Non-pigmented ciliary epithelial cell (primary cell): ENCODE results near the gene MYLK3.
"Not testable (repeated sequence)": the region's sequence is repeated elsewhere in the genome, so short reads cannot be mapped to it uniquely, and the experiment has no call there.

ENCODE experiments used
- DNase-seq: peaks from one replicate; pipeline ENCODE4 v3.0.0-alpha.2; 2010; ENCODE audit warnings: low read depth

Gene MYLK3

DNA sequence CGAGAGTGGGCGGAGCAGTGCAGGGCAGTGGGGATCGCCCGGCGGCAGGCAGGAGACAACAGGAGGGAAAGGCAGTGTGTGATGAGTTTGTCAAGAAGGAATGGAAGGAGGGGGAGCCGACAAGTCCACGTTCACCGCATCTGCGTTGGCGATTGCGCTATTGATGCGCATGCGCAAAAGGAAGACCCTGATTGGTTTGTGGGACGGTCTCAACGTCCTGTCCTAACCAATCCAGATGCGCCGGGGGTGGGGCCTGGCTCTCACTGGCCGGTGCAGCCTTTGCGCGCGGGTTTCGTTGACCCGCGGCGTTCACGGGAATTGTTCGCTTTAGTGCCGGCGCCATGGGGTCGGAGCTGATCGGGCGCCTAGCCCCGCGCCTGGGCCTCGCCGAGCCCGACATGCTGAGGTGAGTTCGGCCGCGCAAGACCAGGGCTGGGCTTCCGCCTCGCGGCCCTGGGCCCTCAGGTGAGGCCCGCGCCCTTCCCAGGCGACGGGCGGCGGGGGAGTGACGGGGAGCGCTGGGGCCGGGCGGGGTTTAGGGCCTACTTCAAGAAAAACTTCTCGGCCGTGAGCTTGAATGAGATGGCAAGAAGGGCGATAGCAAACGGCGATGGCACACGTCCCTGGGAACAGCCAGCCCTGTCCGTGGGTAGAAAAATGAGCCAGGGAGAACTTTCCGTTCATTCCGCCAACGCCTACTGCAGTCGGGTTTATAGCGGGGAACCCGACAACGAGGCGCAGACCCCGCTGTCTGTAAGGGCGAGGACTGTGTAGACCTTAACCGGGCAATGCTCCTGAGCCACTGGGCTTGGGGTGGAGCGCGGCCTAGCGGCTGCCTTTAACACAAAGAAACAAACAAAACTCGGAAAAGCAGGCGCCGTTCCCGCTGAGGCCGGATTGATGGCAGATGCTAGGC, 58.5 kb downstream of the MYLK3 start, which contains the start of gene ORC6:
TSS of gene ORC6 (plus strand) at position 295 of the 916 bp plus-strand sequence. CDS start at position 342, 47 bp downstream.
- peak; percentile 76 for DNase-seq

DNA sequence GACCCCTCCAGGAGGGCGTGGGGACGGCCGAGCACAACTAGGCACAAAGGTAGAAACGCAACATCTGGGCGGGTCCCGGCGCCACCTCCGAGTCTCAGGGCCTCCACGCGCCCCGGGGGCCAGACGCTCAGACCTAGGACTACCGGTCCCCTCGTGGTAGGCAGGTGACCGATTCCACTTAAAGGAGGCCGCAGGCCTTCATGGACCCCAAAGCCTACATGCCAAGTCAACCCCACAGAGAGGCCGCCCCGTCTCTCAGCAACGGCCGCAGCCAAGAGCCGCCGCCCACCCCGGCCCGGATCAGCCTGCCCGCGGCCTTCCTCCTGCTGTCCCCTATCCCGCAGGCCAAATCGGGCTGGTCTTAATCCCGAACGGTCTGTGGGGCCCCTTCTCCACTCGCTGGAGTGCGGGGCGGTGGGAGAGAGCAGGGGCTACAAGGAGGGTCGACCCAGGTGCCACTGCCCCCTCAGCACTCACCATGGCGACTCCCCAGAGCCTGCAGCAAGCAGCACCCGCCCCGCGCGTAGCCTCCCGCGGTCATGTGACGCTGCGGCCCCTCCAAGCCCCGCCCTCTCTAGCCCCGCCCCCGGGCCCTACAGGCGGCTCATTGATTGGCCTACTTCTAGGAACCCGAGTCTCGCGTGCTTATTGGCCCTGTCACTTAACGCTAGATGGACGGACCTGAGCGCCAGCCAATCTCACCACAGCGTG, 59.3 kb downstream of the MYLK3 start, which contains the start of gene VPS35:
TSS of gene VPS35 (minus strand) at position 525 of the 711 bp plus-strand sequence. CDS start at position 480, 45 bp downstream.
- peak; percentile 94 for DNase-seq

DNA sequence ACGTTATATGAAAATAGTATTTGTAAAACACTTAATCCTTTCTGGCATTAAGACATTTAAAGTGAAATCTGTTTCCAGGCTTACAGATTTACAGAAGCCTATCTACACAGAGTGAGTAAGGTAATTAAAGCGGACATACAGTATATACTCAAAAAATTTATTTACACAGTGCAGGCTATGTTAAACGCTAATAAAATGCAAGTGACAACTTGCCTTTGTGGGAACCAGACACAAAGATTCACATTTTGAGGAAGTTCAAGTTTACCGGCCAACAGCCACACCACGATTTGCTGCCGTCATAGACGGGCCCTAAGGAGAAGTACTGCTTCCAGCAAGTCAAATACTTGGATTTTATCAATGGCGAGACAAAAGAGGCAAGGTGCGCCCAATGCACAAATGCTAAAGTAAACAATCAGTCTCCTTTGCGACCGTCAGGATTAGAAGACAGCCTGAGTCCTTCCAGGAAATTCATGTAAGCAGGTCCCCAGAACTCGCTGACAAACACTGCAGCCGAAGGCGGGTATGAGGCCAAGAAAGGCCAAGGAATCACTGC, 60.0 kb downstream of the MYLK3 start:
- no peak for DNase-seq

DNA sequence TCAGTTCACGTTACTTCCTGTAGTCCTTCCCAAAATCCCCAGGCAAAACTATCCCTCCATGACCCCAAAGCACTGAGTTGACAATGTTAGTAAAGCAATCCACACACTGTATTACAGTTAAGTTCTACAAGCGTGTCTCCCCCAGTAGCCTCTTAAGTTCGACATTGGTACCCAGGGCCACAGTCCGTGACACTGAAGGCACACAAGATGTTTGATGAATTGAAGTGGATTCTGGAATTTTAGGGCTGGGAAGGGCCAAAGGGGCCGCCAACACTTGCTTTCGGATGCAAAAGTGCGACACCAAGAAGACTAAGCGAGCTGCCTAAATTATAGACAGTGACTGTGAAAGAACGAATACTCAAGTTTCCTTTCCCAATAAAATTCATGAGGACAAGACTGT, 60.7 kb downstream of the MYLK3 start:
- DNase-seq, result no peak

DNA sequence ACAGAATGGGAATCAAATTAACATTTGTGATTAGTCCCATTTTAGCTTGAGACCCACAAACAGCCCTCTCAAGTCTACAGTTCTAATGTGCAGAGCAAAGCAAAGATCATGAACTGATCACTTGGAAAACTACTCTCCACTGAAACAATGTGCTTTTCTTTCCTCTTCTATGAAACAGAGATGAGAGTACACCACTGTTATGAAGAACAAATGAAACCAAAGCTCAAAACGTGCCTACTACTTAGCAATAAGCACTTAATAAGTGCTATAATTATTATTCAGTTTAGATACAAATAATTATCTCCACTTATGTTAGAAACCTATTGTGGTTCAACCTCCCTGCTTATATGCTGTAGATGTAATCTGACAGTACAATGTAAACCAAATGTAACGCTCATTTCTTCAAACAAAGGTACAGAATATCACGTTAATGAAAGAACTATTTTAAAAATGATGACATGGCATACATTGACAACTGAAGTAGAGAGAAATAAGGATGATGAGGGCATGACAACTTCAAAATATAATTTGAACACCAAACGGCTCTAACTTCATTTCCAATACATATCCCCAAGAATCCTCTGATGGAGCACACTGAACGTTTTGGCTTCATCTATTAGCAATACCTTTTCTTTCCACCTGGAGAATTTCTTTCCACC, 61.2 kb downstream of the MYLK3 start:
- DNase-seq, result no peak

DNA sequence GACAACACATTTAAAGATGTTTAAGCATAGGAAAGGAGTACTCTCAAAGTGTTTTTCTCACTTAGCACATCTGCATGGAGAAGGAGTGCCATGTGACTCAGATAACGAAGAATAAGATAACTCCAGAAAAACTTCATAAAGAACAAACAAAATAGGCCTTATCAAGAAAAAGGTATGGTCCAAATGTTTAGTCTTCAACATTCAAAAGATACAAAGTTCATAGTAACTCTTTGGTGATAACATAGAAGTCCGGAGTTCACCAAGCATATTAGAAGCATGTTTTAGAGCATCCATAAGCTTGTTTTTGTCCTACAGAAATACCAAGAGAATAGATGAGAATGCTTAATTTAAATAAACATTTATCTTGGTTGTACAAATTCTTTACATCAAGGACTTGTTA, 66.3 kb downstream of the MYLK3 start:
- not testable (repeated sequence) for DNase-seq

DNA sequence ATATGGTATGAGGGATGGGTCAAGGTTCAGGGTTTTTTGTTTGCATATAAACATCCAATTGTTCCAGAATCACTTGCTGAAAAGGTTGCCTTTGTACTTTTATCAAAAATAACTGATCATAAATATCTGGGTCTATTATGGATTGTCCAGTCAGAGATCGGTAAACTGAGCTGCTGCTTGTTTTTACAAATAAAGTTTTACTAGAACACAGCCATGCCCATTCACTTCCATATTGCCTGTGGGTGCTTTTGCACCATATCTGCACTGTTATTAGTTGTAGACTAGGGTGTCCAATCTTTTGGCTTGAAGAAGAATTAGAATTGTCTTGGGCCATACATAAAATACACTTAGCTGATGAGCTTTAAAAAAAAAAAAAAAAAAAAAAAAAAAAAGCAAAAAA, 70.2 kb downstream of the MYLK3 start:
- not testable (repeated sequence) for DNase-seq

DNA sequence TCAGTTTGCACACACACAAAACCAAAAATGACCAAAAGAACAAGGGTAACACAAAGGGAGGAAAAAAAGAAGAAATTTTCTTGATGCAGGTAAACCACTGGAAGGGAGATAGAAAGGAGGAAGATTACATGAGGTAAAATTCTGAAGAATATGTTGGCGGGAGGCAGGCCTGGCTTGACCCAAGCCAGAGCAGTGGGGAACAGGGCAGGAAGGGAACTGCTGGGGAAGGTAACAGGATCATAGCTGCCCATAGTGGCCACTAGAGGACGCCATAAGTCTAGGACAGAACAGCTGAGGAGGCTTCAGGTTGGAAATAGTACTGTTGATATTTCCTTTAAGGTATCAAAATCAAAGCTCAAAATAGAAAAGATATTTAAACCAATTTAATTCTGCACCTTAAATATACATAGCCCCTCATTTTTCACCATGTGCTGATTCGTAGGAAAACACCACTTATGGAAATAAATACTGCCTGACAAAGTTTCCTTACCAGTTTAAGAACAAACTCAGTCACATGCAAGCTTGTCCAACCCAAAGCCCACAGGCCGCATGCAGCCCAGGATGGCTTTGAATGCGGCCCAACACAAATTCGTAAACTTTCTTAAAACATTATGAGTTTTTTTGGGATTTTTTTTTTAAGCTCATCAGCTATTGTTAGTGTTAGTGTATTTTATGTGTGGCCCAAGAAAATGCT, 74.7 kb downstream of the MYLK3 start:
- DNase-seq, result no peak

DNA sequence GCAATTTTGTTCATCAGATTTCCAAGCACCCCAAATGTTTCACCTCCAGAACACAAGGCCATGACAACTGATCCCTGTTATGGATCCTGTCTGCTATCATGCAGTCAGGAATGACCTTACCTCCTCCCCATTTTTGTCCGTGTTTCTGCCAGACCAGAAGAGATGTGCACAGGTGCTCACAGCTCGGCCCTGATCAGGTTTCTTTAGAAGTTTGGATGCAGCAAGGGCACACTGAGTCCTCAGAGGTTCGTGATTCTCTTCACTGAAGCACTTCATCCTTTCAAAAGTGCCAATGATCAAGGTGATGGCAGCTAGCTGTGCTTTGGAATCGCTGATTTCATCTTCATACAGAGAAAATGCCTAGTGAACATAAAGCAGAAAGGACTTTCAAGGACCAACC, 86.0 kb downstream of the MYLK3 start:
- no peak for DNase-seq

DNA sequence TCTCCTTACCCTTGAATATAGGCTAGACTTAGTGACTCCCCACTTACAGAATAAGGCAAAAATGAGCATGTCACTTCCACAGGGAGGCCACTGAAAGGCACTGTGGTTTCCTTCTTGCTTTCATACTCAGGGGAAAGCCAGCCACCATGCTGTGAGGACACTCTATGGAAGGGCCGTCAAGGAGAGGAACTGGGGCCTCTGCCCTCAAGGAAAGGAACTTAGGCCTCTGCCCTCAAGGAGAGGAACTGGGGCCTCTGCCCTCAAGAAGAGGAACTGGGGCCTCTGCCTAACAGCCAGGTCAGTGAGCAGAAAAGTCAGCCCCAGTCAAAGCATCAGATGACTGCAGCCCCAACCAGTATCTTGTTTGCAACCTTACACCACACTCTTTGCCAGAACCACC, 89.2 kb downstream of the MYLK3 start:
- DNase-seq, result no peak
